GM12878 (cell line): ENCODE measurements around the gene OSBPL7. TPM values are rescaled to one million over a fixed set of nuclear protein-coding genes. Genes with fewer than 3 reads are reported as not detected.

Source experiments
- ATAC-seq: fragments of 200-7000 bp; cut with Tn5 transposase; 3 replicates; pipeline ENCODE4 v1.9.1; 2020; ENCODE audit warnings: mild to moderate bottlenecking, moderate library complexity
- BruUV-seq: library from RNA; stranded (reverse); fragments of 400-500 nt; replicated peaks from 2 replicates; lab custom pipeline; 2021; lab: Mats Ljungman, UMichigan
- CTCF ChIA-PET: fragments of 300-600 bp; sonication (Branson Sonifier 250); formaldehyde crosslinking; extraction: SDS; loops from one replicate; lab custom pipeline; 2021; ENCODE audit warnings: inconsistent platforms; lab: Yijun Ruan, JAX
- POLR2A ChIA-PET: fragments of 350-600 bp; formaldehyde crosslinking; extraction: SDS; loops from one replicate; lab custom pipeline; 2021; ENCODE audit warnings: inconsistent platforms; lab: Charles Lee
- RAD21 ChIA-PET: fragments of 300-600 bp; sonication (Branson Sonifier 250); formaldehyde crosslinking; loops from one replicate; lab custom pipeline; 2023; ENCODE audit warnings: antibody characterized with exemption; ENCODE audit not compliant: unreplicated experiment; lab: Charles Lee
- SMC1A ChIA-PET: fragments of 300-600 bp; sonication (Branson Sonifier 250); formaldehyde crosslinking; loops from one replicate; lab custom pipeline; 2023; ENCODE audit not compliant: unreplicated experiment, uncharacterized antibody; lab: Charles Lee
- DNase-seq: peaks from one replicate; pipeline ENCODE4 v3.0.0-alpha.2; 2011; ENCODE audit warnings: low read depth, low spot score
- FAIRE-seq: peaks from 3 replicates; lab custom pipeline; 2011; peaks lifted over from hg19 to GRCh38; lab: Jason Lieb, UNC
- H2AFZ ChIP-seq: 2 replicates; pipeline ENCODE4 v1.6.0; 2011; ENCODE audit warnings: low read depth, low read length, control low read depth; ENCODE audit not compliant: control insufficient read depth
- H3K27ac ChIP-seq: 2 replicates; pipeline ENCODE4 v1.5.1; 2011; ENCODE audit warnings: control low read depth; ENCODE audit not compliant: control insufficient read depth, insufficient read depth
- H3K27me3 ChIP-seq, 2 experiments: replicated peaks in 1 of 2; 2 replicates each; pipeline versions ENCODE4 v1.6.0 to v1.6.1; 2011; ENCODE audit warnings: low read length in 1 of 2; ENCODE audit not compliant: control insufficient read depth in 2 of 2, insufficient read depth in 2 of 2
- H3K36me3 ChIP-seq, 2 experiments: 2 replicates each; pipeline ENCODE4 v1.5.1; 2011; ENCODE audit warnings: low read length in 1 of 2; ENCODE audit not compliant: control insufficient read depth in 2 of 2, insufficient read depth in 2 of 2
- H3K4me1 ChIP-seq: 2 replicates; pipeline ENCODE4 v1.6.1; 2011; ENCODE audit warnings: mild to moderate bottlenecking, low read length, moderate library complexity, mixed read lengths; ENCODE audit not compliant: control insufficient read depth, insufficient read depth
- H3K4me2 ChIP-seq: 2 replicates; pipeline ENCODE4 v1.6.0; 2011; ENCODE audit warnings: control low read depth; ENCODE audit not compliant: control insufficient read depth, insufficient read depth
- H3K4me3 ChIP-seq: fragments of 200-600 bp; sonication (generic); 2 replicates; pipeline ENCODE4 v1.5.1; 2016
- H3K79me2 ChIP-seq: 2 replicates; pipeline ENCODE4 v1.6.0; 2011; ENCODE audit warnings: low read length; ENCODE audit not compliant: control insufficient read depth, insufficient read depth
- H3K9ac ChIP-seq: 2 replicates; pipeline ENCODE4 v1.8.0; 2011; ENCODE audit warnings: low read length, control low read depth, mixed read lengths; ENCODE audit not compliant: control insufficient read depth, insufficient read depth
- H3K9me3 ChIP-seq: replicated peaks from 3 replicates; pipeline ENCODE4 v1.5.1; 2011; ENCODE audit warnings: mild to moderate bottlenecking, low read length; ENCODE audit not compliant: control insufficient read depth, insufficient read depth
- H4K20me1 ChIP-seq: 2 replicates; pipeline ENCODE4 v1.6.0; 2011; ENCODE audit not compliant: control insufficient read depth, insufficient read depth
- ASH2L ChIP-seq: fragments of 300-600, 200-600 bp; sonication (generic); IDR thresholded peaks from 2 replicates; pipeline ENCODE4 v1.6.1; 2017; ENCODE audit warnings: low read depth, mild to moderate bottlenecking, borderline replicate concordance
- CUX1 ChIP-seq: IDR thresholded peaks from 2 replicates; pipeline ENCODE4 v1.6.1; 2012; ENCODE audit warnings: improper control_type of control experiment, low read depth, low read length; ENCODE audit not compliant: insufficient replicate concordance
- EED ChIP-seq: sonication (generic); IDR thresholded peaks from 2 replicates; pipeline ENCODE4 v1.6.1; 2016; ENCODE audit warnings: antibody characterized with exemption, low read depth
- HDAC6 ChIP-seq: fragments of 200-600 bp; sonication (generic); IDR thresholded peaks from one replicate; pipeline ENCODE4 v1.8.0; 2017; ENCODE audit warnings: antibody characterized with exemption; ENCODE audit not compliant: unreplicated experiment
- IRF5 ChIP-seq: fragments of 450-650 bp; IDR thresholded peaks from 2 replicates; pipeline ENCODE4 v1.6.1; 2017; ENCODE audit warnings: borderline replicate concordance
- SMC3 ChIP-seq: IDR thresholded peaks from 2 replicates; pipeline ENCODE4 v1.6.1; 2011; ENCODE audit warnings: low read length, improper control_type of control experiment, borderline replicate concordance
- USF1 ChIP-seq: IDR thresholded peaks from 2 replicates; pipeline ENCODE4 v1.6.1; 2011; ENCODE audit warnings: borderline replicate concordance, low read depth, mild to moderate bottlenecking, moderate library complexity, mixed read lengths, low read length; ENCODE audit not compliant: insufficient read depth; ENCODE audit errors: extremely low read length
- ZBTB11 ChIP-seq: fragments of 450-650 bp; formaldehyde crosslinking; IDR thresholded peaks from 2 replicates; pipeline ENCODE4 v1.5.0; 2022; ENCODE audit warnings: mild to moderate bottlenecking, missing genetic modification characterization
- ZBTB4 ChIP-seq: fragments of 450-650 bp; formaldehyde crosslinking; IDR thresholded peaks from 2 replicates; pipeline ENCODE4 v1.4.0; 2022; ENCODE audit warnings: mild to moderate bottlenecking, moderate library complexity
- WGBS: methylation state at CpG from one replicate; pipeline ENCODE4 v1.1.6; 2016; ENCODE audit warnings: low lambda C conversion rate; ENCODE audit not compliant: insufficient replicate concordance, insufficient coverage; ENCODE audit errors: missing lambda C conversion rate; 5-methylcytosine and 5-hydroxymethylcytosine counted together
- in situ Hi-C: fragments of 300-500 bp; cut with MboI; formaldehyde crosslinking; loops from 9 replicates; pipeline ENCODE4 v1.14.3; 2018; ENCODE audit warnings: mixed read lengths
- intact Hi-C: fragments of 100-400 bp; cut with micrococcal nuclease; formaldehyde crosslinking; loops from one replicate; pipeline ENCODE4 v1.14.2; 2022; ENCODE audit not compliant: unreplicated experiment
- polyA plus RNA-seq, 11 experiments: library from polyadenylated mRNA; depleted of rRNA in 4 of 11; unstranded in 6 of 11; stranded (reverse) in 5 of 11; fragments of >200 nt; fragmentation: Nextera tagmentation in 4 of 11; fragmentation: Illumina TruSeq in 1 of 11; extraction: Ambion mirVana in 4 of 11; extraction: Trizol in 1 of 11; gene quantifications; 1 replicate in 1 of 11; 2 replicates in 10 of 11; pipeline versions ENCODE4 v1.2.1 to v1.2.3, GENCODE V29; 2011 to 2016; ENCODE audit warnings: inconsistent platforms in 2 of 11, missing spikeins in 2 of 11, low read depth in 1 of 11
- total RNA-seq, 4 experiments: library from RNA; depleted of rRNA in 3 of 4; stranded (reverse); fragments of >200 nt in 3 of 4; fragmentation: Illumina TruSeq in 1 of 4; extraction: Trizol in 1 of 4; gene quantifications; 2 replicates each; pipeline versions ENCODE4 v1.2.1 to v1.2.3, GENCODE V29; 2013 to 2021

The OSBPL7 gene
- total and polyA plus RNA-seq, 10 of the 15 experiments (the other 5 are each of a cell fraction or from before 2014, with no cell fraction given): 0.50 to 16.1 (median 6.7) TPM

- ChIA-PET CTCF (no interaction called here), SMC1A (no interaction called here), POLR2A (no interaction called here), RAD21 (no interaction called here)
- Histone ChIP-seq H3K4me2 (no peak overlapping the region), H2AFZ (no peak overlapping the region), H3K27ac (no peak overlapping the region), H3K27me3 (no peaks in the 10 kb centered on the region), H3K79me2 (no peaks in the 10 kb centered on the region), H3K9me3 (no peaks in the 10 kb centered on the region; the same call in 2 of the 3 replicates), H4K20me1 (no peaks in the 10 kb centered on the region), H3K4me3 (no peak overlapping the region), H3K9ac (no peak overlapping the region), H3K36me3 (no peaks in the 10 kb centered on the region), H3K4me1 (no peaks in the 10 kb centered on the region)
- 50% methylated on average over 2 of the region's 2 CpGs for WGBS
- FAIRE-seq (no peak), ATAC-seq (no peak), DNase-seq (no peak)
- in situ Hi-C loops (no loop called here), intact Hi-C loops (no loop called here)
- BruUV-seq: no TSS peak
- TF ChIP-seq SMC3 (no peak), ZBTB4 (no peak), USF1 (no peak), ZBTB11 (CRISPR knock-in tag) (no peak), CUX1 (no peak), HDAC6 (no peak), EED (no peak), ASH2L (no peak), IRF5 (no peak)
Measured at GRCh38 chr17:47762728-47763127, 58.9 kb downstream of the OSBPL7 start.
